HG03066 (cell line): ENCODE measurements around the gene ABLIM1.

Experiments
- ATAC-seq: cut with Tn5 transposase; IDR thresholded peaks from one replicate; pipeline ENCODE4 v1.9.1; 2021; ENCODE audit warnings: low read depth; ENCODE audit not compliant: unreplicated experiment

The ABLIM1 gene

GRCh38 chr10:114551636-114551972 is 106.5 kb downstream of the ABLIM1 start:
- no peak for ATAC-seq

GRCh38 chr10:114550756-114551635 is 107.1 kb downstream of the ABLIM1 start:
- ATAC-seq = no peak

GRCh38 chr10:114548662-114549061 is 109.4 kb downstream of the ABLIM1 start:
- ATAC-seq = no peak

- ATAC-seq = no peak
Measured at GRCh38 chr10:114547514-114547913, 110.6 kb downstream of the ABLIM1 start.

GRCh38 chr10:114547056-114547455 is 111.0 kb downstream of the ABLIM1 start:
- ATAC-seq = no peak

GRCh38 chr10:114545819-114546218 is 112.3 kb downstream of the ABLIM1 start:
- ATAC-seq = no peak

GRCh38 chr10:114545071-114545470 is 113.0 kb downstream of the ABLIM1 start:
- ATAC-seq = no peak

- ATAC-seq = peak; percentile 98
Measured at GRCh38 chr10:114544045-114544659, 113.9 kb downstream of the ABLIM1 start.

GRCh38 chr10:114543456-114543855 is 114.6 kb downstream of the ABLIM1 start:
- ATAC-seq = no peak

- no peak for ATAC-seq
Measured at GRCh38 chr10:114542373-114542772, 115.7 kb downstream of the ABLIM1 start.

- no peak for ATAC-seq
Measured at GRCh38 chr10:114541797-114542160, 116.3 kb downstream of the ABLIM1 start.

GRCh38 chr10:114541081-114541796 is 116.8 kb downstream of the ABLIM1 start:
- no peak for ATAC-seq

GRCh38 chr10:114540236-114540635 is 117.8 kb downstream of the ABLIM1 start:
- no peak for ATAC-seq

- ATAC-seq = no peak
Measured at GRCh38 chr10:114539623-114540022, 118.5 kb downstream of the ABLIM1 start.

GRCh38 chr10:114538181-114538906 is 119.7 kb downstream of the ABLIM1 start:
- no peak for ATAC-seq

- no peak for ATAC-seq
Measured at GRCh38 chr10:114537736-114538135, 120.3 kb downstream of the ABLIM1 start.

GRCh38 chr10:114534571-114534981 is 123.5 kb downstream of the ABLIM1 start:
- no peak for ATAC-seq

- no peak for ATAC-seq
Measured at GRCh38 chr10:114532226-114532625, 125.8 kb downstream of the ABLIM1 start.

- peak; percentile 94 for ATAC-seq
Measured at GRCh38 chr10:114526504-114527238, 131.4 kb downstream of the ABLIM1 start.

- ATAC-seq = peak; percentile 45
Measured at GRCh38 chr10:114526126-114526503, 132.0 kb downstream of the ABLIM1 start.
